SK-N-SH treated with all-trans-retinoic acid at 6 μM for 48 hours (cell line): ENCODE results near the gene JMJD1C.
"Not testable (repeated sequence)": the region's sequence is repeated elsewhere in the genome, so short reads cannot be mapped to it uniquely, and the experiment has no call there.

ENCODE experiments used
- CSRNP3 ChIP-seq: fragments of 250-450 bp; sonication (Bioruptor Pico); IDR thresholded peaks from 2 replicates; pipeline ENCODE4 v1.5.1; 2021; ENCODE audit warnings: mild to moderate bottlenecking, moderate library complexity
- TSHZ2 ChIP-seq: fragments of 250-450 bp; sonication (Bioruptor Pico); IDR thresholded peaks from 2 replicates; pipeline ENCODE4 v1.5.0; 2020; ENCODE audit warnings: mild to moderate bottlenecking, moderate library complexity

- TF ChIP-seq TSHZ2, CSRNP3 (CRISPR knock-in tag): not testable (repeated sequence)
Measured at GRCh38 chr10:63283901-63284300, 181.9 kb downstream of the JMJD1C start.
